WTC11 (cell line): ENCODE data around the gene LYRM4. TPM values are rescaled to one million over a fixed set of nuclear protein-coding genes. Genes with fewer than 3 reads are reported as not detected.

Experiments used
- ATAC-seq: fragments of 200-7000 bp; cut with Tn5 transposase; 2 replicates; pipeline ENCODE4 v1.10.0; 2021; ENCODE audit warnings: mild to moderate bottlenecking, moderate library complexity
- CTCF ChIA-PET: fragments of 300-600 bp; sonication (Branson Sonifier 250); formaldehyde crosslinking; loops from one replicate; lab custom pipeline; 2021; ENCODE audit warnings: antibody characterized with exemption; lab: Charles Lee
- POLR2A ChIA-PET: fragments of 350-600 bp; sonication (Branson Sonifier 250); formaldehyde crosslinking; loops from one replicate; lab custom pipeline; 2021; ENCODE audit warnings: antibody characterized with exemption; lab: Charles Lee
- DNase-seq: peaks from one replicate; pipeline ENCODE4 v3.0.0; 2021; ENCODE audit warnings: low spot score
- H3K27ac Mint-ChIP-seq: 2 replicates; pipeline ENCODE4 v1.8.0; 2021; ENCODE audit warnings: mixed read lengths
- H3K27me3 Mint-ChIP-seq: 2 replicates; pipeline ENCODE4 v1.8.0; 2021; ENCODE audit warnings: low read depth, mild to moderate bottlenecking, moderate library complexity, mixed read lengths
- H3K36me3 Mint-ChIP-seq: 2 replicates; pipeline ENCODE4 v1.8.0; 2021; ENCODE audit warnings: mixed read lengths
- H3K4me1 Mint-ChIP-seq: 2 replicates; pipeline ENCODE4 v1.8.0; 2022; ENCODE audit warnings: mixed read lengths
- H3K4me3 Mint-ChIP-seq: 2 replicates; pipeline ENCODE4 v1.8.0; 2021; ENCODE audit warnings: mild to moderate bottlenecking, moderate library complexity, mixed read lengths
- H3K9me3 Mint-ChIP-seq: 2 replicates; pipeline ENCODE4 v1.8.0; 2021; ENCODE audit warnings: mixed read lengths
- CREM ChIP-seq: sonication (generic); formaldehyde crosslinking; IDR thresholded peaks from 2 replicates; pipeline ENCODE4 v1.8.1; 2022; ENCODE audit warnings: mild to moderate bottlenecking, missing genetic modification reagents, moderate library complexity
- HMGA2 ChIP-seq: fragments of 250-450 bp; sonication (Bioruptor Pico); IDR thresholded peaks from 2 replicates; pipeline ENCODE4 v1.4.0; 2021; ENCODE audit warnings: mild to moderate bottlenecking, moderate library complexity
- HMGXB4 ChIP-seq: sonication (generic); formaldehyde crosslinking; IDR thresholded peaks from 2 replicates; pipeline ENCODE4 v1.8.1; 2023; ENCODE audit warnings: mild to moderate bottlenecking, moderate library complexity, missing genetic modification reagents
- JAZF1 ChIP-seq: fragments of 250-450 bp; sonication (Bioruptor Pico); IDR thresholded peaks from 2 replicates; pipeline ENCODE4 v1.9.0; 2021; ENCODE audit warnings: moderate library complexity, mild to moderate bottlenecking, inconsistent platforms
- NFATC4 ChIP-seq: fragments of 250-450 bp; sonication (Bioruptor Pico); IDR thresholded peaks from 2 replicates; pipeline ENCODE4 v1.9.0; 2021; ENCODE audit warnings: mild to moderate bottlenecking
- PRDM15 ChIP-seq: sonication (generic); formaldehyde crosslinking; IDR thresholded peaks from 2 replicates; pipeline ENCODE4 v1.8.0; 2022; ENCODE audit warnings: missing genetic modification reagents
- PREB ChIP-seq: sonication (generic); formaldehyde crosslinking; IDR thresholded peaks from 2 replicates; pipeline ENCODE4 v1.8.1; 2022; ENCODE audit warnings: mild to moderate bottlenecking, missing genetic modification reagents, moderate library complexity, borderline replicate concordance
- ZNF138 ChIP-seq: sonication (generic); formaldehyde crosslinking; conservative IDR thresholded peaks from 2 replicates; pipeline ENCODE4 v1.8.1; 2022; ENCODE audit warnings: mild to moderate bottlenecking, moderate library complexity, missing genetic modification reagents
- ZNF263 ChIP-seq: sonication (generic); formaldehyde crosslinking; IDR thresholded peaks from 2 replicates; pipeline ENCODE4 v1.8.1; 2022; ENCODE audit warnings: low read depth, mild to moderate bottlenecking, moderate library complexity, missing genetic modification reagents
- ZNF317 ChIP-seq: sonication (generic); formaldehyde crosslinking; IDR thresholded peaks from 2 replicates; pipeline ENCODE4 v1.8.1; 2023; ENCODE audit warnings: low read depth, mild to moderate bottlenecking, moderate library complexity, missing genetic modification reagents, borderline replicate concordance
- ZNF425 ChIP-seq: fragments of 250-450 bp; sonication (Bioruptor Pico); conservative IDR thresholded peaks from 2 replicates; pipeline ENCODE4 v1.9.0; 2021; ENCODE audit warnings: mild to moderate bottlenecking
- ZNF512 ChIP-seq: sonication (generic); formaldehyde crosslinking; IDR thresholded peaks from 2 replicates; pipeline ENCODE4 v1.8.1; 2022; ENCODE audit warnings: missing genetic modification reagents, borderline replicate concordance
- total RNA-seq: library from RNA; stranded (reverse); gene quantifications from 3 replicates; pipeline ENCODE4 v1.2.3, GENCODE V29; 2021

LYRM4 gene
- total RNA-seq, 1 experiment from 2014 or later = 49.7 TPM

GRCh38 chr6:5125152-5126006, 135.4 kb downstream of the LYRM4 start (continued):
- TF ChIP-seq ZNF425 (CRISPR knock-in tag) (no peak), ZNF263 (no peak), ZNF512 (no peak), ZNF138 (no peak), CREM (CRISPR knock-in tag) (no peak), PREB (CRISPR knock-in tag) (no peak), HMGA2 (CRISPR knock-in tag) (no peak), NFATC4 (no peak), HMGXB4 (CRISPR knock-in tag) (no peak)

- H3K9me3 Mint-ChIP-seq = peaks cover 13% of the 10 kb centered on the region
- peaks cover 10% of the 10 kb centered on the region for H3K4me1 Mint-ChIP-seq
- DNase-seq = no peak
- CTCF ChIA-PET = no interaction called here
- no peaks in the 10 kb centered on the region for H3K27me3 Mint-ChIP-seq
- no peak for TF ChIP-seq JAZF1
- no peak for TF ChIP-seq NFATC4
- TF ChIP-seq, all 79 proteins: peak for 0
- POLR2A ChIA-PET = no interaction called here
- no peak overlapping the region for H3K4me3 Mint-ChIP-seq
- H3K36me3 Mint-ChIP-seq = 0 out of 2 replicates have a peak, but pooled peaks cover 7% of the 10 kb centered on the region
- H3K27ac Mint-ChIP-seq = no peak overlapping the region
- no peak for ATAC-seq
Measured at GRCh38 chr6:5124526-5124925, 136.2 kb downstream of the LYRM4 start.

GRCh38 chr6:5123296-5124143, 137.2 kb downstream of the LYRM4 start:
- Mint-ChIP-seq H3K27me3 (no peaks in the 10 kb centered on the region), H3K36me3 (0 out of 2 replicates have a peak, but pooled peaks cover 7% of the 10 kb centered on the region), H3K4me3 (no peak overlapping the region), H3K9me3 (peaks cover 13% of the 10 kb centered on the region), H3K4me1 (peaks cover 12% of the 10 kb centered on the region), H3K27ac (no peak overlapping the region)
- POLR2A ChIA-PET = no interaction called here
- ATAC-seq (no peak), DNase-seq (no peak)
- CTCF ChIA-PET = no interaction called here
- TF ChIP-seq PRDM15 (CRISPR knock-in tag) (no peak), ZNF317 (CRISPR knock-in tag) (no peak), HMGXB4 (CRISPR knock-in tag) (no peak), JAZF1 (no peak)
